Activated naive CD4-positive, alpha-beta T cell treated with anti-CD3 and anti-CD28 coated beads, Interleukin-2, amount 50 U/mL, for 72 hours (primary cell): ENCODE data around the gene ABCC9. TPM values are rescaled to one million over a fixed set of nuclear protein-coding genes. Genes with fewer than 3 reads are reported as not detected.

Experiments
- ATAC-seq, 2 donors: fragments of 150-1000 bp; cut with Tn5 transposase; 2 replicates each; pipeline ENCODE4 v1.10.0; 2021; ENCODE audit warnings: mild to moderate bottlenecking in 2 of 2, moderate library complexity in 2 of 2
- DNase-seq, 2 donors: peaks; one replicate each; pipeline ENCODE4 v3.0.0; 2021 to 2022; ENCODE audit warnings: low spot score in 2 of 2
- H3K27ac Mint-ChIP-seq, 2 donors: one replicate each; pipeline ENCODE4 v1.8.0; 2022; ENCODE audit warnings: mild to moderate bottlenecking in 2 of 2, mixed read lengths in 2 of 2
- H3K36me3 Mint-ChIP-seq, 2 donors: one replicate each; pipeline ENCODE4 v1.8.0; 2022; ENCODE audit warnings: mixed read lengths in 2 of 2
- H3K9me3 Mint-ChIP-seq, 2 donors: one replicate each; pipeline ENCODE4 v1.8.0; 2022; ENCODE audit warnings: mixed read lengths in 2 of 2
- total RNA-seq, 2 donors: library from RNA; stranded (reverse); gene quantifications; one replicate each; pipeline ENCODE4 v1.2.3, GENCODE V29; 2022

The ABCC9 gene
- total RNA-seq, 2 donors from 2014 or later = not detected

DNA sequence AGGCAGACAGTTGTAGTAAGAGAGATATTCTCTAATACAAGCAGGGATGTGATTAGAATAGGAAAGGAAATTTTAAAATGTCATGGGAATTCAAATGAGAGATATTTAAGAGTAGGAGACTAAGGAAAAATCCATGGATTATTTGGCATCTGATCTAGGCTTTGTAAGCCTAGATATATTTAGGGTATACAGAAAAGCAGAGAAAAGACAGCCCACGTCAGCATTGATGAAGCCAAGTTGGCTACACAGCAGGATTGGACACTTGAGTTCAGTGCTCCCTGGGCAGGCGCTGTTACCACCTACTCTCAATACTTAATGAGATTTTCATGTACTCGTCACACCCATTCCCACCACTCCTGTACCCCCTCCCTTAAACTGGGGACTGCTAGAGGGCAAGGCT lies 165.1 kb downstream of the ABCC9 start:
- ATAC-seq = no peak
- H3K9me3 Mint-ChIP-seq = no peaks in the 10 kb centered on the region
- no peaks in the 10 kb centered on the region for H3K36me3 Mint-ChIP-seq
- H3K27ac Mint-ChIP-seq = no peak overlapping the region
- DNase-seq = no peak

DNA sequence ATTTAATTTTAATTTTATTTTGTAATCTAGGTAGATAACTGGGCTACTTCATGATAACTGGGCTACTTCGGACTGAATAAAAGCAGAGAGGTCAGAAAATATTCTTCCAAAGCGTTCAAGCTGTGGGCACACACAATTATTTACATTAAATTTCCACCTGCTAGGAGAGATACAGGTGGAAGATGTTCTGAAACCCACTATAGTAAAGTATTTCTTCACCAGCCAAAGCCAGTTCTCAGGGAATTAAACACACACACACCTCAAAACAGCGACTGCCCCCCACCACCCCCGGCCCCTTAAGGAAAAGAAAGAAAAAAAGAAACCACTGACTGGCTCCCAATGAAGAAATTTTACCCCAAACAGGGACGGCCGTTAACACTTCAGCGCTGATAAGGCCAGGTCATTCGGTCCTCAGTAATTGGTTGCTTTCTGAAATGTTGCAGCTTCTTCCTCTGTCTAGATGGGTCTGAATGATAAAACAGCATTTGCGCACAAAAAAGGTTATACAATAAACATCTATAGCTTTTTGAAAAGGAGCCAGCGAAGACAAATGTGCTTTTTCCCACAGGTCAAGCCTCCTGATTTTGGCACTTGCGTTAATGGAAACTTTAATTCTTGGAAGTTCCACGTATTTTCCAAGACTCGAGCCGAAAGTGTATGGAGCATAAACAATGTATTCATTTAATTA lies 165.9 kb downstream of the ABCC9 start:
- Mint-ChIP-seq H3K36me3 (no peaks in the 10 kb centered on the region), H3K27ac (no peak overlapping the region), H3K9me3 (no peaks in the 10 kb centered on the region)
- DNase-seq (no peak), ATAC-seq (no peak)

DNA sequence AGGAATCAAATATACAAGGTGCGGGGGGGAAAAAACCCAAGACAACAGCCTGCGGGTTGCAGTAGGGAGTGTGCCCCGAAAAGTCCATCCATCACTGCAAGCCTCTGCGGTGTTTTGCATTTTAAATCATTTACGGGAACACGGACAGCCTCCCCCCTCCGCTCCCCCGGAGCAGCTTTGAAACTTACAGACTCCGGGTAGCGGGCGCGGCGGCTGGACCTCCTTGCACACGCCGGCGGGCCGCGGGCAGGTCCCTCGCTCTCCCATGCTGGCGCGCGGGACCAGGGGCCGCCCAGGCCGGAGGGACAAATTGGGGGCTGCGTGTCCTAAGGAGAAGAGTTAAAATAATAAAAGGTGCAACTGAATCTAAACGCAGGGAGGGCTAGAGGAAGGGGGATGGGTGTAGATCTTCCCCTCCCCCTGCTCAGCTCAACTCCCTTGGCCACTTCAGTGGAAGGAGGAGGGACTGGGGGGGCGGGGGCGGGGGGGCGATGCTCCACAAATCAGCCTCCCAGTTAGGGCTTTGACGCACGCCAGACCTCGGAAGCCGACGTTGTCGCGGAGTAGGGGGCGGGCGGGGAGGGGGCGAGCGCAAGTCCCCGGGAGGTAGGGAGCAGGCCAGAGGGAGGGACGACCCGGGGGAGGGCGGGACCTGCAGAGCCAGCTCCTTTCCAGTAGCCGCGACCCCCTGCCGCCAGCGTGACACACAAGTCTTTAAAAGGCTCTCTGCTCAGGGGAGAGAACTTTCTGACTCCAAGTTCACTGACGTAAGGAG lies 166.7 kb downstream of the ABCC9 start, which contains the start of gene KCNJ8:
Gene KCNJ8 (minus strand): TSS at position 349 of the 775 bp plus-strand sequence. CDS start 1,090 bp downstream, outside the sequence.
- ATAC-seq (peak in 1 of 2 donors; percentile 41), DNase-seq (no peak)
- H3K9me3 Mint-ChIP-seq = no peaks in the 10 kb centered on the region
- no peaks in the 10 kb centered on the region for H3K36me3 Mint-ChIP-seq
- no peak within 1 kb of the TSS for H3K27ac Mint-ChIP-seq

DNA sequence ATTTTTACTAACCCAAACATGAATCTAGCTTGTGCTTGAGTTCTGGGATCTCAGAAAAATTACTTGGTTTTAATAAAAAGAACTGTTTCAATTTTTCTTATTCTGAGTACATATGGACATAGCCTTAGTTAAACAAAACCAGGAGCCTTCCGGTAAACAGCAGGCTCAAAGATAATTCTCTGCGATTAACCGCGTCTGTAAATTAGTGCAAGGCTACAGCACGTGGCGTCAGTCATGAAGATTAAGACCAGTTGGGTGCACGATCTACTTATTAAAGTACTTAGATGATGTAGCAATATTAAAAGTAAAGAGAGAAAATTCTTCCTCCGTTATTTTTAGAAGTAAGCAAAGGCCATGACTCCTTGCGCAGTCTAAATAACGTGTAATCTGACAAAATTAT lies 167.4 kb downstream of the ABCC9 start:
- Mint-ChIP-seq H3K27ac (no peak overlapping the region), H3K36me3 (no peaks in the 10 kb centered on the region), H3K9me3 (no peaks in the 10 kb centered on the region)
- no peak for ATAC-seq
- no peak for DNase-seq

DNA sequence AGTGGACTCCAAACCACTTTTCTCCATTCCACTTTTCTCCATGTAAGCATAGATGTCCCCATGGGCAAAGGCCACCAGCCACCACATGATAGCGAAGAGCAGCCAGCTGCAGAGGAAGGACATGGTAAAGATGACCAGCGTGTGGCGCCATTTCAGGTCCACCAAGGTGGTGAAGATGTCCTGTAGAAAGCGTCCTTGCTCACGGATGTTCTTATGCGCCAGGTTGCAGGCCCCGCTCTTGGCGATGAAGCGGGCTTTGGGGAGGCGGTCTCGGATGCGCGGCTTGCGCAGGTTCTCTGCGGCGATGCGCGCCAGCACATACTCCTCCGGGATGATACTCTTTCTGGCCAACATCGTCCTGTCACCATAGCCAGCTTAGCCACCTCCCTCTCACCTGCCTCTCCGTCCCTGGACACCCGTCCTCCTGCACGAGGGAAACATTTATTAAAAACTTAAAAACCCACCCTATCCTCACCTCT lies 167.9 kb downstream of the ABCC9 start:
- ATAC-seq (peak; percentile 40 to 49), DNase-seq (peak in 1 of 2 donors; percentile 4)
- Mint-ChIP-seq H3K36me3 (no peaks in the 10 kb centered on the region), H3K27ac (no peak overlapping the region), H3K9me3 (no peaks in the 10 kb centered on the region)

DNA sequence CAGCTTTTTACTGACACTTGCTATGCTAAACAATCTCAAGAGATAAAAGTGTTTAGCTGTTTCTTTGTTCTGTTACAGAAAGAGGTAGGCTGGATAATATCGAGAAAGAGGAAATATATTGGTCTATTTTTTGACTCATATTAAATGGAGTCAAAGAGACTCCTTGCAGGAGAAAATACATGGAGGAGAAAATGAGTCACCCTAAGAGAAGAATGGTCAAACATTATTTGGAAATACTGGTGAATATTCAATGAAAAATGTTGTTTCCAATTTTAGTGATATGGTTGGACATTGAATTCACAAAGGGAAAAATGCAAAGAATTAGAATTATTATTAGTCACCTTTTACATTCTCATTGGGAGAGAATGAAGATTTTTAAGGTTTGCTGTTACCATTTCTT lies 169.9 kb downstream of the ABCC9 start:
- Mint-ChIP-seq H3K9me3 (no peaks in the 10 kb centered on the region), H3K27ac (no peak overlapping the region), H3K36me3 (no peaks in the 10 kb centered on the region)
- ATAC-seq = no peak
- no peak for DNase-seq

DNA sequence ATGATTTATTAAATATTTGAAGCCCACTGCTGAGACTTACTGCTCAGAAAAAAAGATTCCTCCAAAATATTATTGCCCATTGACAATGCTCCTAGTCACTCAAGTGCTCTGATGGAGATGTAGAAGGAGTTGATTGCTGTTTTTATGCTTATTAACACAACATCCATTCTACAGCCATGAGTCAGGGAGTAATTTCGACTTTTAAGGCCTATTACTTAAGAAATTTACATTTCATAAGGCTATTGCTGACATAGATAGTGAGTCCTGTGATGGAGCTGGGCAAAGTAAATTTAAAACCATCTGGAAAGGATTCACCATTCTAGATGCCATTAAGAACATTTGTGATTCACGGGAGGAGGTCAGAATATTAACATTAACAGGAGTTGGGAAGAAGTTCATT lies 171.9 kb downstream of the ABCC9 start:
- Mint-ChIP-seq H3K36me3 (no peaks in the 10 kb centered on the region), H3K9me3 (no peaks in the 10 kb centered on the region), H3K27ac (no peak overlapping the region)
- ATAC-seq (no peak), DNase-seq (no peak)

DNA sequence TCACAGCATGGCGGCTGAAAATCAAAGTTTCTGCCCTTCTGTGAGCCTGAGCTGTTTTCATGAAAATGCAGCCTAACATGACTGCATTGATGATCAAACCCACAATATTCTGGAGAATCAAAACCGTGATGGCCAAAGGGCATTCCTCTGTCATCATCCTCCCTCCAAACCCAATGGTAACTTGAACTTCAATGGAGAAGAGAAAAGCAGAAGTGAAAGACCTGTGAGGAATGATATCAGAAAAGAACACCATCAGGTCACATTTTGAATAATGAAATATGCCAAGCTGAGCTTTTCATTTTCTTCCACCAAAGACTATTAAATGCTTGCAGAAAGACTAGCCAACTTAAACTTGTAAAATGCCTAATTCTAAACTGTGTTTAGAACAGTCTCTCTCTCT lies 174.8 kb downstream of the ABCC9 start:
- H3K36me3 Mint-ChIP-seq = no peaks in the 10 kb centered on the region
- H3K9me3 Mint-ChIP-seq = no peaks in the 10 kb centered on the region
- ATAC-seq (no peak), DNase-seq (no peak)
- H3K27ac Mint-ChIP-seq = no peak overlapping the region

DNA sequence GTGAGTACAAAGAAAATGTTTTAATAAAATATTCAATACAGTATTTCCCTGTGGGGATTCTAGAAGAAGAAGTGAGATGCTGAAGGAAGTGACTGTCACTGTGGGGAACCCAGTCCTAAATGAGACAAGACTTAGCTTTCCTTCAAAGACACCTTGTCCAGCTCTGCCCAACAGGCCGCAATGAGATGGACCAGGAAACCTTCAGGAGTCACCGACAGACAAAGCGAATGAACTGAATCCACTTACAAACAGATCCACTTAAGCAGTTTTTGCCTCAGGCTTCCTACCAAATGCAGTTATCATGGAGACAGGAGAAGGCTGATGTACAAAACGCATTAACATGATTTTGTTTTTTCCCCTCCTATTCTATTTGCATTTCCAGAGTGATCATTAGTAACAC lies 176.3 kb downstream of the ABCC9 start:
- no peaks in the 10 kb centered on the region for H3K9me3 Mint-ChIP-seq
- ATAC-seq = no peak
- H3K27ac Mint-ChIP-seq = no peak overlapping the region
- no peaks in the 10 kb centered on the region for H3K36me3 Mint-ChIP-seq
- DNase-seq = no peak

DNA sequence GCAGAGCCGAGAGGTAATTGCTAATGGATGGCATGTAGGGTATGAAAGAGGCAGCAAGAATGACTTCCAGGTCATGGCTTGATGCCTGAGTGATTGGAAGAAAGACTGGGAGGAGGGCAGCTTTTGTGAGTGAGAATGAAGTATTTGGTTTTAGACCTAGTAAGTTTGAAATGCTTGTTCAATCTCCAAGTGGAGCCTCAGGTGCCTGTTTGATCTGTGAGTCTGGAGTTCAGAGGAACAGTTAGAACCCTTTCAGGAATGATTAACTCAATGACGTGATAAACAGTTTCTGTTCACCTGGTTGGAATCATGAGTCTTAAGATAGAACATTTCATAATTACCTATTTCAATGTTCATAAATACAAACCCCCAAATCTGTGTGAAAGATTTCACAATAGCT lies 177.2 kb downstream of the ABCC9 start:
- no peak for DNase-seq
- no peaks in the 10 kb centered on the region for H3K36me3 Mint-ChIP-seq
- H3K27ac Mint-ChIP-seq = no peak overlapping the region
- peaks cover 0 to 2% of the 10 kb centered on the region in 2 donors for H3K9me3 Mint-ChIP-seq
- no peak for ATAC-seq

DNA sequence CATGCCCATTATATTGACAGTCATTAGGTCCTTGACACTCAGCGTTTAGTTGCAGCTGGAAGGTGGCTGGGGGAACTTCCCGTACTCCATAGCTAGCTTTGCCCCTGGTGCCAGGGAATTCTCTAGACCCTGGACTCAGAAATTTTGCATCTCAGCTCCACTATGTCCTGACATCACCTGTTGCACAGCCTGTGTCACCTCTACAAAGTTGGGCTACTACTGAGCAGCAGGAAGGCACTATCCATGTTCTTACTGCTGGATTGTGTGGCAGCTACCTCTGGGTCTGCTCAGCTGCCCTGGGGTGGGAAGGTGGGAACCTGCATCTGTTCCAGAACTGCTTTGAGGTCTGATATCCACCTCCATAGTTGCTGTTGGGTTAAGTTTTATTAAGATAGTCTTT lies 177.7 kb downstream of the ABCC9 start:
- DNase-seq = no peak
- Mint-ChIP-seq H3K9me3 (peaks cover 0 to 2% of the 10 kb centered on the region in 2 donors), H3K36me3 (no peaks in the 10 kb centered on the region), H3K27ac (no peak overlapping the region)
- no peak for ATAC-seq

DNA sequence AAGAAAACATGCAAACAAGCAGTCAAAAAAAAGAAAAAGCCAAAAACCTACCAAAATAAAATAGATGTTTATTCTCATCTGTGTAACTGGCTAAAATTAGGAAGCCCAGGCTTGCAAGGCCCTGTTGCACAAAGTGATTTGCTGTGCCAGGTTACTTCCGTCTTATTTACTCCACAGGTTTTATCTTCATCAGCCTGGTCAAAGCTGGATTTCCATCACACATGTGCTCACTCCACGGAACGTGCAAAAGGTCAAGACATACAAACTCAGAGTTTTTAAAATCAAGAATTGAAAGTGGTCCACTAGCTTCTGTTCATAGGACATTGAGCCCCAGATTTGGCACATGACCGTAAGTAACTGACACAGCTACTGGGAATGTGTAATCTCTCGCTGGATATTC lies 181.5 kb downstream of the ABCC9 start:
- ATAC-seq = no peak
- DNase-seq = no peak
- H3K36me3 Mint-ChIP-seq = no peaks in the 10 kb centered on the region
- peaks cover 0 to 2% of the 10 kb centered on the region in 2 donors for H3K9me3 Mint-ChIP-seq
- H3K27ac Mint-ChIP-seq = no peak overlapping the region

DNA sequence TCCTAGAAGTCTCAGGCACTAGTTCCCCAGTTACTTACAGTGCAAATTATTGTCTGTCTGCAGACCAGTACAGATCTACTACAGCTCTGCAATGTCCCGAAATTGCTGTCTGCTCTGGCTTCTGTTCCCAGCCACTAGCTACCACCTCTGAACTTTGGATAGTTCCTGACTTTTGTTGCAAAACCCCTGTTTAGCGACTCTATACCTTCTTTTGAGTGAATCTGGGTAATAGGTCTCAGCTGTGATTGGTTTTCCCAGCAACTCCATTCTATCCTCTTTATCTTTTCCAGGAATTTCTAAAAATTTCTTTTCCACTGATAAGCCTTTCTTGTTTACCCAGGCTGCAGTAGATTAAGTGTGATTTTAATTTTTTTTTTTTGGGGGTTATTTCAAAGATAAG lies 183.5 kb downstream of the ABCC9 start:
- H3K27ac Mint-ChIP-seq = no peak overlapping the region
- DNase-seq = no peak
- H3K9me3 Mint-ChIP-seq = peaks cover 0 to 2% of the 10 kb centered on the region in 2 donors
- ATAC-seq = no peak
- H3K36me3 Mint-ChIP-seq = no peaks in the 10 kb centered on the region

DNA sequence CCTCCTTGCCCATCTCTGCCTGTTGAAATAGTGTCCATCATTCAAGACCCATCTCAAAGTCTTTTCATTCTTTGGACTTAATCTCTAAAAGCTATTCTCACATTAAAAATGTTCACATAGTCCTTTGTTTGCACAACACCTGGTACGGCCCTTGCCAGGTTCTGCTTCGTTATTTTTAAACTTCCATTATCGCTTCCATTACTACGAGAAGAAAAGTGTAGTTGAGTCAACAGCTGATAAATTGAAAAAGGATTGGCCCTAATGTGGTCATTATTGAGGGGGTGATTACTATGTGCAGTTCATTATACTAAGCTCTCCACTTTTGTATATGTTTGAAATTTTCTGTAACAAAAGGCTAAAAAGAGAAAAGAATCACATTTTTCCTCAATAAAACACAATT lies 184.5 kb downstream of the ABCC9 start:
- peaks cover 0 to 2% of the 10 kb centered on the region in 2 donors for H3K9me3 Mint-ChIP-seq

DNA sequence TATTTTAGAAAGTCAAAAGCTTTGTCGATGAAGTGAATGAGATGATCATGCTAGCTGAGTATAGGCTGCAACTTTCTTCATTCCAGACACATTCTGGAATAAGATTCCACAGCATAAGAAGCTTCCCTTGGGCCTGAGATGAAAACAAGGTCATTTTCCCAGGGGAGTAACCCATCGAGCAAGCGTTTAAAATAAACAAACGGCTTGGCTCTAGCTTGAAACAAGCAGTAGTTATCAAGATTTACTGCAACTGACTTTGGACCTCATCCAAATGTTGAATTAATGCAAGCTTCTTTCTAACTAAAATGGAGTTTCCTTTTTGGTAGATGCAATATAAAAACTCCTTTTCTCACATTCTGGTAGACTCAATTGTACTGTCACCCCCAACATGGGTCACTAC lies 189.7 kb downstream of the ABCC9 start:
- peaks cover 0 to 9% of the 10 kb centered on the region in 2 donors for H3K36me3 Mint-ChIP-seq
- no peak for DNase-seq
- H3K27ac Mint-ChIP-seq = no peak overlapping the region
- peaks cover 0 to 7% of the 10 kb centered on the region in 2 donors for H3K9me3 Mint-ChIP-seq
- ATAC-seq = no peak

More for the DNA sequence above, 184.5 kb downstream of the ABCC9 start:
- Mint-ChIP-seq H3K27ac (no peak overlapping the region), H3K36me3 (no peaks in the 10 kb centered on the region)
- no peak for DNase-seq
- no peak for ATAC-seq
